ENCODE measurements around the gene STK24.

The STK24 gene

GRCh38 chr13:98411013-98411412 is 165.9 kb downstream of the STK24 start:
- H3K36me3 Mint-ChIP-seq (ENCODE audit: low read depth), result peaks cover 87% of the 10 kb centered on the region
- H3K27me3 Mint-ChIP-seq (ENCODE audit: low read depth), result no peaks in the 10 kb centered on the region
- H3K4me1 Mint-ChIP-seq, result peaks cover 17% of the 10 kb centered on the region
- no peaks in the 10 kb centered on the region for H3K9me3 Mint-ChIP-seq
- H3K27ac Mint-ChIP-seq, result no peak overlapping the region
- TF ChIP-seq CTCF (IDR thresholded peaks at IDR 0.05; ENCODE audit: unreplicated experiment in 3 of 3), result no peak
- no peak overlapping the region for H3K4me3 Mint-ChIP-seq

- no peaks in the 10 kb centered on the region for H3K27me3 Mint-ChIP-seq (ENCODE audit: low read depth)
Measured at GRCh38 chr13:98410612-98411011, 166.3 kb downstream of the STK24 start.

GRCh38 chr13:98409281-98409680 is 167.6 kb downstream of the STK24 start:
- Mint-ChIP-seq H3K27me3 (ENCODE audit: low read depth) (no peaks in the 10 kb centered on the region), H3K4me1 (peaks cover 26% of the 10 kb centered on the region), H3K4me3 (no peak overlapping the region), H3K36me3 (ENCODE audit: low read depth) (peaks cover 70% of the 10 kb centered on the region), H3K9me3 (no peaks in the 10 kb centered on the region), H3K27ac (no peak overlapping the region)
- no peak for TF ChIP-seq CTCF (IDR thresholded peaks at IDR 0.05; ENCODE audit: unreplicated experiment in 3 of 3)

More at GRCh38 chr13:98410612-98411011, 166.3 kb downstream of the STK24 start:
- TF ChIP-seq CTCF (IDR thresholded peaks at IDR 0.05; ENCODE audit: unreplicated experiment in 3 of 3), result no peak
- peaks cover 83% of the 10 kb centered on the region for H3K36me3 Mint-ChIP-seq (ENCODE audit: low read depth)
- no peak overlapping the region for H3K4me3 Mint-ChIP-seq
- H3K4me1 Mint-ChIP-seq, result peaks cover 17% of the 10 kb centered on the region
- H3K9me3 Mint-ChIP-seq, result no peaks in the 10 kb centered on the region
- H3K27ac Mint-ChIP-seq, result no peak overlapping the region

- Mint-ChIP-seq H3K4me1 (peaks cover 30% of the 10 kb centered on the region), H3K36me3 (ENCODE audit: low read depth) (peaks cover 62% of the 10 kb centered on the region), H3K27ac (peak overlapping the region in 1 of 3 experiments; percentile 44), H3K27me3 (ENCODE audit: low read depth) (no peaks in the 10 kb centered on the region), H3K9me3 (no peaks in the 10 kb centered on the region), H3K4me3 (no peak overlapping the region)
- no peak for TF ChIP-seq CTCF (IDR thresholded peaks at IDR 0.05; ENCODE audit: unreplicated experiment in 3 of 3)
Measured at GRCh38 chr13:98407575-98407974, 169.3 kb downstream of the STK24 start.

GRCh38 chr13:98406971-98407370 is 169.9 kb downstream of the STK24 start:
- Mint-ChIP-seq H3K36me3 (ENCODE audit: low read depth) (peaks cover 59% of the 10 kb centered on the region), H3K4me3 (no peak overlapping the region), H3K4me1 (peaks cover 32% of the 10 kb centered on the region), H3K9me3 (no peaks in the 10 kb centered on the region), H3K27me3 (ENCODE audit: low read depth) (no peaks in the 10 kb centered on the region), H3K27ac (peak overlapping the region in 1 of 3 experiments; percentile 29)
- no peak for TF ChIP-seq CTCF (IDR thresholded peaks at IDR 0.05; ENCODE audit: unreplicated experiment in 3 of 3)

- H3K9me3 Mint-ChIP-seq, result no peaks in the 10 kb centered on the region
- H3K4me3 Mint-ChIP-seq, result no peak overlapping the region
- H3K27me3 Mint-ChIP-seq (ENCODE audit: low read depth), result no peaks in the 10 kb centered on the region
- peaks cover 59% of the 10 kb centered on the region for H3K36me3 Mint-ChIP-seq (ENCODE audit: low read depth)
- H3K27ac Mint-ChIP-seq, result peak overlapping the region in 1 of 3 experiments; percentile 25
- no peak for TF ChIP-seq CTCF (IDR thresholded peaks at IDR 0.05; ENCODE audit: unreplicated experiment in 3 of 3)
- peaks cover 34% of the 10 kb centered on the region for H3K4me1 Mint-ChIP-seq
Measured at GRCh38 chr13:98406427-98406826, 170.5 kb downstream of the STK24 start.
